Tibial artery (tissue), 4 donors: Measurements from ENCODE around the gene TMEM239.
A peak's percentile ranks its signal among the peaks of the same experiment; 100 is the strongest.
"Not testable (repeated sequence)": the region's sequence is repeated elsewhere in the genome, so short reads cannot be mapped to it uniquely, and the experiment has no call there.

Experiments used
- DNase-seq, 2 donors: peaks; one replicate each; pipeline ENCODE4 v3.0.0-alpha.2; 2019
- H3K27ac ChIP-seq, 2 donors: fragments of 200-600 bp; sonication (generic) in 1 of 2; 1 replicate in 1 of 2; 2 replicates in 1 of 2; pipeline ENCODE4 v1.5.1; 2018 to 2019; ENCODE audit warnings: mild to moderate bottlenecking in 1 of 2
- H3K27me3 ChIP-seq, 2 donors: fragments of 200-600 bp; sonication (generic) in 1 of 2; one replicate each; pipeline versions ENCODE4 v1.5.1 to v1.6.0; 2016 to 2019
- H3K36me3 ChIP-seq, 3 donors: fragments of 200-600 bp; sonication (generic) in 2 of 3; one replicate each; pipeline ENCODE4 v1.5.1; 2016 to 2019; ENCODE audit warnings: mild to moderate bottlenecking in 2 of 3
- H3K4me1 ChIP-seq, 4 donors: fragments of 200-600 bp; sonication (generic) in 2 of 4; 1 replicate in 3 of 4; 2 replicates in 1 of 4; pipeline ENCODE4 v1.5.1; 2016 to 2019
- H3K4me3 ChIP-seq, 2 donors: fragments of 200-600 bp; sonication (generic) in 1 of 2; 1 replicate in 1 of 2; 2 replicates in 1 of 2; pipeline ENCODE4 v1.5.1; 2018 to 2019; ENCODE audit warnings: mild to moderate bottlenecking in 2 of 2
- H3K9me3 ChIP-seq, 3 donors: fragments of 200-600 bp; sonication (generic) in 1 of 3; one replicate each; pipeline ENCODE4 v1.5.1; 2016 to 2019
- intact Hi-C: fragments of 100-400 bp; cut with DNase I; formaldehyde crosslinking; loops from one replicate; pipeline ENCODE4 v1.15.0; 2023; ENCODE audit warnings: low total_unique reads
- TF ChIP-seq, protein P1 (sequence below), 2 experiments: fragments of 200-600 bp in 1 of 2; fragments of 450-650 bp in 1 of 2; IDR thresholded peaks; one replicate each; pipeline ENCODE4 v1.5.1; 2017 to 2019; ENCODE audit warnings: antibody characterized with exemption in 2 of 2, mild to moderate bottlenecking in 1 of 2, moderate library complexity in 1 of 2

TMEM239 gene

GRCh38 chr20:2820896-2821869, 5.0 kb downstream of the TMEM239 start:
- Histone ChIP-seq H3K9me3 (no peaks in the 10 kb centered on the region), H3K36me3 (no peaks in the 10 kb centered on the region), H3K4me1 (peaks cover 0 to 22% (median 13%) of the 10 kb centered on the region in 4 donors), H3K27me3 (peaks cover 0 to 52% of the 10 kb centered on the region in 2 donors), H3K27ac (no peak overlapping the region), H3K4me3 (no peak overlapping the region)
- intact Hi-C loops, result no loop called here
- DNase-seq, result peak in 1 of 2 donors; percentile 54
- TF ChIP-seq, protein P1, sequence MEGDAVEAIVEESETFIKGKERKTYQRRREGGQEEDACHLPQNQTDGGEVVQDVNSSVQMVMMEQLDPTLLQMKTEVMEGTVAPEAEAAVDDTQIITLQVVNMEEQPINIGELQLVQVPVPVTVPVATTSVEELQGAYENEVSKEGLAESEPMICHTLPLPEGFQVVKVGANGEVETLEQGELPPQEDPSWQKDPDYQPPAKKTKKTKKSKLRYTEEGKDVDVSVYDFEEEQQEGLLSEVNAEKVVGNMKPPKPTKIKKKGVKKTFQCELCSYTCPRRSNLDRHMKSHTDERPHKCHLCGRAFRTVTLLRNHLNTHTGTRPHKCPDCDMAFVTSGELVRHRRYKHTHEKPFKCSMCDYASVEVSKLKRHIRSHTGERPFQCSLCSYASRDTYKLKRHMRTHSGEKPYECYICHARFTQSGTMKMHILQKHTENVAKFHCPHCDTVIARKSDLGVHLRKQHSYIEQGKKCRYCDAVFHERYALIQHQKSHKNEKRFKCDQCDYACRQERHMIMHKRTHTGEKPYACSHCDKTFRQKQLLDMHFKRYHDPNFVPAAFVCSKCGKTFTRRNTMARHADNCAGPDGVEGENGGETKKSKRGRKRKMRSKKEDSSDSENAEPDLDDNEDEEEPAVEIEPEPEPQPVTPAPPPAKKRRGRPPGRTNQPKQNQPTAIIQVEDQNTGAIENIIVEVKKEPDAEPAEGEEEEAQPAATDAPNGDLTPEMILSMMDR (IDR thresholded peaks at IDR 0.05), result no peak

GRCh38 chr20:2822073-2822472, 5.9 kb downstream of the TMEM239 start:
- H3K9me3 ChIP-seq, result no peaks in the 10 kb centered on the region
- H3K4me1 ChIP-seq, result peaks cover 0 to 22% (median 13%) of the 10 kb centered on the region in 4 donors
- DNase-seq, result no peak
- H3K27me3 ChIP-seq, result peaks cover 0 to 47% of the 10 kb centered on the region in 2 donors
- H3K4me3 ChIP-seq, result no peak overlapping the region
- no peaks in the 10 kb centered on the region for H3K36me3 ChIP-seq
- intact Hi-C loops, result no loop called here
- TF ChIP-seq, protein P1 (IDR thresholded peaks at IDR 0.05), result no peak
- no peak overlapping the region for H3K27ac ChIP-seq

- no peak for DNase-seq
- TF ChIP-seq, protein P1 (IDR thresholded peaks at IDR 0.05), result no peak
- Histone ChIP-seq H3K4me3 (no peak overlapping the region), H3K36me3 (no peaks in the 10 kb centered on the region), H3K27me3 (peaks cover 0 to 42% of the 10 kb centered on the region in 2 donors), H3K4me1 (peaks cover 0 to 13% (median 3%) of the 10 kb centered on the region in 4 donors), H3K9me3 (no peaks in the 10 kb centered on the region), H3K27ac (no peak overlapping the region)
- intact Hi-C loops, result no loop called here
Measured at GRCh38 chr20:2825761-2826160, 9.6 kb downstream of the TMEM239 start.

DNA sequence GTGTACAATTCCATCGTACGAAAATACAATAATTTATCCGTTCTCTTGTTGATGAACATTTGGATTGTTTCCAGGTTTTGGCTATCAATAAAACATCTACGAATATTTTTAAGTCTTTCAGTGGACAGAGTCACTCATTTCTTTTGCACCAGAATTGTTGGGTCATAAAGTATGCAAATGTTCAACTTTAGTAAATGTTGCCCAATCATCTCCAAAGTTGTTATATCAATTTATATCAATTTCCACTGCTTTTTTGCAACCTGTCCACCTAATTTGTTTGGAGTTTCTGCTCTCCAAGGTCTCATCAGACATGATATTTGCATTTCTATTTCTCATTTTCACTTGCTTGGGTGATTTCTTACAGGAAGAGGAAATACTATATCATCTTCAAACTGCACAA, 10.5 kb downstream of the TMEM239 start:
- TF ChIP-seq, protein P1 (IDR thresholded peaks at IDR 0.05), result no peak
- H3K36me3 ChIP-seq, result no peaks in the 10 kb centered on the region
- H3K9me3 ChIP-seq, result no peaks in the 10 kb centered on the region
- H3K4me1 ChIP-seq, result peaks cover 0 to 5% (median under 1%) of the 10 kb centered on the region in 4 donors
- intact Hi-C loops, result no loop called here
- no peak overlapping the region for H3K4me3 ChIP-seq
- DNase-seq, result no peak
- no peak overlapping the region for H3K27ac ChIP-seq
- peaks cover 0 to 33% of the 10 kb centered on the region in 2 donors for H3K27me3 ChIP-seq

DNA sequence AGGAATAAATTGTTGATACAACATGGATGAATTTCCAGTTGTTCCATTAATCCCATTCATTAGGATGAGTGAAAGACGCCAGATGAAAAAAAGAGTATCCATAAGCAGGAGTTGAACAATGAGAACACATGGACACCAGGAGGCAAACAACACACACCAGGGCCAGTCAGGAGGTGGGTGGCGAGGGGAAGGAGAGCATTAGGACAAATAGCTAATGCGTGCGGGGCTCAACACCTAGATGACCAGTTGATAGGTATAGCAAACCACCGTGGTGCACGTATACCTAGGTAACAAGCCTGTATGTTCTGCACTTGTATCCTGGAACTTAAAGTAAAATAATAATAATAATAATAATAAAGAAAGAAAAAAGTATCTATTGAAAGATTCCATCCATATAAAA, 13.2 kb downstream of the TMEM239 start:
- Histone ChIP-seq H3K9me3 (no peaks in the 10 kb centered on the region), H3K27me3 (peaks cover 0 to 27% of the 10 kb centered on the region in 2 donors), H3K36me3 (peaks cover 0 to under 1% (median 0%) of the 10 kb centered on the region in 3 donors), H3K4me3 (no peak overlapping the region), H3K4me1 (peaks cover 0 to 7% (median 0%) of the 10 kb centered on the region in 4 donors), H3K27ac (no peak overlapping the region)
- intact Hi-C loops, result no loop called here
- DNase-seq, result no peak
- TF ChIP-seq, protein P1 (IDR thresholded peaks at IDR 0.05), result no peak

- H3K4me3 ChIP-seq, H3K27ac ChIP-seq, DNase-seq, H3K9me3 ChIP-seq, H3K4me1 ChIP-seq: not testable (repeated sequence)
- H3K27me3 ChIP-seq, result peaks cover 0 to 25% of the 10 kb centered on the region in 2 donors
- intact Hi-C loops, result loop anchor here (10.0 kb wide), 1 partner anchor 136 kb away; the partner anchor contains the start of gene EBF4
- peaks cover 0 to 19% (median 8%) of the 10 kb centered on the region in 3 donors for H3K36me3 ChIP-seq
Measured at GRCh38 chr20:2831206-2831605, 15.0 kb downstream of the TMEM239 start.
